WERI-Rb-1 (cell line): Measurements from ENCODE around the gene MUSK.

Experiments used
- DNase-seq: peaks from one replicate; pipeline ENCODE4 v3.0.0-alpha.2; 2020
- H3K27ac ChIP-seq: fragments of 250-450 bp; sonication (Bioruptor Pico); 2 replicates; pipeline ENCODE4 v1.5.1; 2020; ENCODE audit warnings: mild to moderate bottlenecking, moderate library complexity
- H3K27me3 ChIP-seq: fragments of 250-450 bp; sonication (Bioruptor Pico); 2 replicates; pipeline ENCODE4 v1.5.1; 2021; ENCODE audit warnings: mild to moderate bottlenecking, low read depth, moderate library complexity; ENCODE audit not compliant: insufficient read depth, severe bottlenecking
- H3K36me3 ChIP-seq: fragments of 250-450 bp; sonication (Bioruptor Pico); 2 replicates; pipeline ENCODE4 v1.5.1; 2020; ENCODE audit warnings: mild to moderate bottlenecking, moderate library complexity
- H3K4me3 ChIP-seq: 2 replicates; pipeline ENCODE4 v1.5.1; 2011; ENCODE audit warnings: low read depth, mild to moderate bottlenecking, control low read depth, low read length
- H3K9me3 ChIP-seq: fragments of 250-450 bp; sonication (Bioruptor Pico); 2 replicates; pipeline ENCODE4 v1.5.1; 2021; ENCODE audit warnings: mild to moderate bottlenecking, moderate library complexity; ENCODE audit not compliant: severe bottlenecking
- TF ChIP-seq, protein P1 (sequence below): IDR thresholded peaks from 2 replicates; pipeline ENCODE4 v1.5.1; 2011; ENCODE audit warnings: low read depth, mild to moderate bottlenecking, control low read depth, inconsistent platforms, low read length

Gene MUSK

DNA sequence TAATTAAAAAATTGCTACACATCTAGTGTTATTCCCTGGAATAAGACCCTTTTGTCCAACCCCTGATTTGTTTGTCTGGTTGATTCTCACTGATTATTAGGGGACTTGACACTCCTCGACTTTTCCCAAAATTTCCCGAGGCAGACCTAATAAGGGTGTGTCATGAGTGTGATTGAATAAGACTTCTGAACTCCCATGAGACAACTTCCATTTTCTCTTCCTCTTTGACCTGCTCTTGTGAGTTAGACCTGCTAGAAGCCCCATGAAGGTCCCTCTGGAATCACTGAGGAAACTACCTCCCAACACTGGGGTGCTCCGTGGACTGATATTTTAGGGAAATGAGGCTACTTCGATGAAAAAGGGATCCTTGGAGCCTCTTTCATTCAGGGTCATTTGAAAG lies 83.4 kb downstream of the MUSK start:
- no peaks in the 10 kb centered on the region for H3K9me3 ChIP-seq
- no peak overlapping the region for H3K27ac ChIP-seq
- no peaks in the 10 kb centered on the region for H3K36me3 ChIP-seq
- DNase-seq, result no peak
- no peak overlapping the region for H3K4me3 ChIP-seq
- H3K27me3 ChIP-seq, result peaks cover 76% of the 10 kb centered on the region
- TF ChIP-seq, protein P1, sequence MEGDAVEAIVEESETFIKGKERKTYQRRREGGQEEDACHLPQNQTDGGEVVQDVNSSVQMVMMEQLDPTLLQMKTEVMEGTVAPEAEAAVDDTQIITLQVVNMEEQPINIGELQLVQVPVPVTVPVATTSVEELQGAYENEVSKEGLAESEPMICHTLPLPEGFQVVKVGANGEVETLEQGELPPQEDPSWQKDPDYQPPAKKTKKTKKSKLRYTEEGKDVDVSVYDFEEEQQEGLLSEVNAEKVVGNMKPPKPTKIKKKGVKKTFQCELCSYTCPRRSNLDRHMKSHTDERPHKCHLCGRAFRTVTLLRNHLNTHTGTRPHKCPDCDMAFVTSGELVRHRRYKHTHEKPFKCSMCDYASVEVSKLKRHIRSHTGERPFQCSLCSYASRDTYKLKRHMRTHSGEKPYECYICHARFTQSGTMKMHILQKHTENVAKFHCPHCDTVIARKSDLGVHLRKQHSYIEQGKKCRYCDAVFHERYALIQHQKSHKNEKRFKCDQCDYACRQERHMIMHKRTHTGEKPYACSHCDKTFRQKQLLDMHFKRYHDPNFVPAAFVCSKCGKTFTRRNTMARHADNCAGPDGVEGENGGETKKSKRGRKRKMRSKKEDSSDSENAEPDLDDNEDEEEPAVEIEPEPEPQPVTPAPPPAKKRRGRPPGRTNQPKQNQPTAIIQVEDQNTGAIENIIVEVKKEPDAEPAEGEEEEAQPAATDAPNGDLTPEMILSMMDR, result no peak

DNA sequence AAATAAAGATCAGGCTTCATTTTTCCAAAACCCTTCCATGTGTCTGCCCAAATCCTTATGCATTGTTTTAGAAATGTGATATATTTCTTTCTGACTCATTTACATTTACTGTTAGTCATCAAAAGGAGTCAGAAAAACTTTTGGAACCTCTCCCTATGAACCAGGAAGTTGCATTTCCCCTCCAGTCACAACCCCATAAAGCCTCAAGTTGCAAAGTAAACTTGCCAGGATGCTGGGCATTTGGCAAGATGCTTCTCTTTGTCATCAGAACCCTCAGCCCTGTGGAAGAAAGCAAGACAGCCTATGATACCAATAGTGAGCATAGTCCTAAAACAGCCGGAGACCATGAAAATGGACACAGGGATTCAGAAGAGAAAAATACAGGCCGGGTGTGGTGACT lies 84.2 kb downstream of the MUSK start:
- no peaks in the 10 kb centered on the region for H3K36me3 ChIP-seq
- H3K4me3 ChIP-seq, result no peak overlapping the region
- DNase-seq, result no peak
- TF ChIP-seq, protein P1, result no peak
- H3K9me3 ChIP-seq, result no peaks in the 10 kb centered on the region
- no peak overlapping the region for H3K27ac ChIP-seq
- peaks cover 68% of the 10 kb centered on the region for H3K27me3 ChIP-seq

DNA sequence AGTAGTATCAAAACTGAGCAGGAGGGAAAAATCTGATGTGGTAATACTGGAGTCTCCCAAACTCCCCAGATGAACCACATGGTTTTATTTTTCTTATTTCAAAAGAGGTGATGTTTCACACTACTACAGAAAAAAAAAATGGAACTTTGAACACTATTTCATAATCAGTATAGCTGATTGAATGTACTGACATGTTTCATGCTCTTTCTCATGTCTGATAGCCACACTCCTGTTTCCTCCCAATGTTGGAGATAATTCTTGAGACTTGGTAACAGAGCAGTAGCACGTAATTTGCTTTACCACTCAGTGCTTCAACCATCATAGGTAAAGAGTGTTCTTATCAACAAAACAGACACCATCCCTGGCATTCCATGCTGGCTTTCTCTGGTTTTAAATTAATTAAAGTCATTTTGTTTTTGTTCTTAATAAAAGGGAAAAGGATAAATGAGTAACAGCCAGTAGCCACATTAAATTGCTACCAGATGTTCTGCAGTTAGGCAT lies 85.2 kb downstream of the MUSK start:
- DNase-seq, result no peak
- TF ChIP-seq, protein P1, result no peak
- peaks cover 61% of the 10 kb centered on the region for H3K27me3 ChIP-seq
- H3K9me3 ChIP-seq, result no peaks in the 10 kb centered on the region
- H3K4me3 ChIP-seq, result no peak overlapping the region
- H3K27ac ChIP-seq, result no peak overlapping the region
- H3K36me3 ChIP-seq, result no peaks in the 10 kb centered on the region

DNA sequence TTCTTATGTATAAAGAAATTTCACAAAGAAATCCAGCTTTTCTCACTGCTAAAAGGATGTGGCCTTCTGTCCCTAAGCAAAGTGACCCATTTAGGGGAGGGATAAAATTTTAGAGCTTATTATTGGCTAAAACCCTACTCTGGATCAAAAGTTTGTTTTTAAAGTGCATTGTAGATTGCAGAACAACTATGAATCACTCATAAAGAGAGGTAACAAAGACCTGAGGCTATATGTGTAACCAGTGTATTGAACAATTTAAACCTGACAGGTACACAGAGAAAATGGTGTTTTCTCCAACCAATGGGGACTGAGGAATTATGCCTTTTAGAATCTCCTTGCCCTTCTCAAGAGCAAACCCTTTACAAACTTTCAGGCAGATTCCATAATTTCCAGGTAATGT lies 86.6 kb downstream of the MUSK start:
- TF ChIP-seq, protein P1, result no peak
- Histone ChIP-seq H3K9me3 (no peaks in the 10 kb centered on the region), H3K27me3 (peaks cover 61% of the 10 kb centered on the region), H3K27ac (no peak overlapping the region), H3K36me3 (no peaks in the 10 kb centered on the region), H3K4me3 (no peak overlapping the region)
- no peak for DNase-seq

DNA sequence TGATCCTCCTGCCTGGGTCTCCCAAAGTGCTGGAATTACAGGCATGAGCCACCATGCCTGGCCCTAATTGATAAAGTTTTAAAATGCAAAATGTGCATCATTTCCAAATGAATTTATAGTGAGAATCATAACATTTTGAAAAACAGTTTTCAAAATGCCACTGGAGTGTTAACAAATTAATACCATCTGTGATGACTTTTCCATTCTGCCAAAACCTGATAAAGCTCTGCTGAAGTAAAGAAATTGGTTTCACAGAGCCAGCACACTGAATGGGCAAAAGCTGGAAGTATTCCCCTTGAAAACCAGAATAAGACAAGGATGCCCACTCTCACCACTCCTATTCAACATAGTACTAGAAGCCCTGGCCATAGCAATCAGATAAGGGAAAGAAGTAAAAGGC lies 89.6 kb downstream of the MUSK start:
- TF ChIP-seq, protein P1, result no peak
- Histone ChIP-seq H3K36me3 (no peaks in the 10 kb centered on the region), H3K4me3 (no peak overlapping the region), H3K9me3 (no peaks in the 10 kb centered on the region), H3K27ac (no peak overlapping the region), H3K27me3 (peaks cover 55% of the 10 kb centered on the region)
- DNase-seq, result no peak

DNA sequence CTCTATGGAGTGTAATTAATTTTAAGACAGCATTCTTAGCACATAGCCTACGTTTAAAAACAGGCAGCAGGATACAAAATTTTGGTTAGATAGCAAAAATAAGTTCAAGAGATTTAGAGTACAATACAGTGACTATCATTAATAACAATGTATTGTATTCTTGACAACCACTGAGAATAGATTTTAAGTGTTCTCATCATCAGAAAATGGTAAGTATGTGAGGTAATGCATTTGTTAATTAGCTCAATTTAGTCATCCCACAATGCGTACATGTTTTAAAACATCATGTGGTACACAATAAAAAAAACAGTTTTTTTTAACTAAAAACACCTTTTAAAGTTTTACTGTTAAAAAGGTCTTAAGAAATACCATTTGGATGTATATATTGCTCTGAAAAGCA lies 94.2 kb downstream of the MUSK start:
- no peak for DNase-seq
- TF ChIP-seq, protein P1, result no peak
- Histone ChIP-seq H3K36me3 (no peaks in the 10 kb centered on the region), H3K27ac (no peak overlapping the region), H3K9me3 (no peaks in the 10 kb centered on the region), H3K27me3 (peaks cover 76% of the 10 kb centered on the region), H3K4me3 (no peak overlapping the region)
